OCI-LY1 (cell line): ENCODE measurements around the gene NRSN1.

Experiments
- H2AFZ ChIP-seq: fragments of 200-600 bp; sonication (generic), shearing (Covaris generic); 2 replicates; pipeline ENCODE4 v1.6.0; 2014; ENCODE audit warnings: antibody characterized with exemption, mild to moderate bottlenecking, low read length
- H3F3A ChIP-seq: fragments of 200-600 bp; sonication (generic), shearing (Covaris generic); 2 replicates; pipeline ENCODE4 v1.6.0; 2014; ENCODE audit warnings: mild to moderate bottlenecking, antibody characterized with exemption, low read length, moderate library complexity; ENCODE audit not compliant: insufficient read depth
- H3K27ac ChIP-seq: fragments of 200-600 bp; sonication (generic); 2 replicates; pipeline ENCODE4 v1.5.1; 2014; ENCODE audit warnings: low read length, mixed run types, mild to moderate bottlenecking, low read depth; ENCODE audit not compliant: poor library complexity, severe bottlenecking
- H3K27me3 ChIP-seq: fragments of 200-600 bp; sonication (generic); 2 replicates; pipeline ENCODE4 v1.6.0; 2014; ENCODE audit warnings: antibody characterized with exemption, mild to moderate bottlenecking, low read length, moderate library complexity; ENCODE audit not compliant: insufficient read depth
- H3K36me3 ChIP-seq: fragments of 200-600 bp; sonication (generic); 2 replicates; pipeline ENCODE4 v1.6.1; 2014; ENCODE audit warnings: mild to moderate bottlenecking, antibody characterized with exemption, low read length, moderate library complexity, mixed read lengths; ENCODE audit not compliant: insufficient read depth
- H3K4me1 ChIP-seq: fragments of 200-600 bp; sonication (generic); 2 replicates; pipeline ENCODE4 v1.5.1; 2014; ENCODE audit warnings: mild to moderate bottlenecking, low read length, moderate library complexity; ENCODE audit not compliant: insufficient read depth, severe bottlenecking
- H3K4me2 ChIP-seq: fragments of 200-600 bp; sonication (generic), shearing (Covaris generic); 2 replicates; pipeline ENCODE4 v1.6.1; 2014; ENCODE audit warnings: low read length
- H3K4me3 ChIP-seq: fragments of 200-600 bp; sonication (generic); 2 replicates; pipeline ENCODE4 v1.5.1; 2014; ENCODE audit warnings: low read length, low read depth, mild to moderate bottlenecking, mixed read lengths; ENCODE audit not compliant: poor library complexity, severe bottlenecking
- H3K79me2 ChIP-seq: fragments of 200-600 bp; shearing (Covaris generic); 2 replicates; pipeline ENCODE4 v1.6.1; 2016; ENCODE audit warnings: mixed run types, low read length, mixed read lengths; ENCODE audit not compliant: insufficient read depth
- H3K9ac ChIP-seq: fragments of 200-600 bp; sonication (generic), shearing (Covaris generic); 2 replicates; pipeline ENCODE4 v1.6.1; 2014; ENCODE audit warnings: mild to moderate bottlenecking, low read length, mixed read lengths
- H3K9me2 ChIP-seq: fragments of 200-600 bp; sonication (generic), shearing (Covaris generic); 2 replicates; pipeline ENCODE4 v1.6.1; 2014; ENCODE audit warnings: low read depth, mild to moderate bottlenecking, low read length, mixed read lengths
- H3K9me3 ChIP-seq: fragments of 200-600 bp; shearing (Covaris generic); 2 replicates; pipeline ENCODE4 v1.6.1; 2014; ENCODE audit warnings: low read length, mixed read lengths
- H4K20me1 ChIP-seq: fragments of 200-600 bp; sonication (generic), shearing (Covaris generic); 2 replicates; pipeline ENCODE4 v1.6.0; 2016; ENCODE audit warnings: mild to moderate bottlenecking, low read length; ENCODE audit not compliant: insufficient read depth
- CTCF ChIP-seq: fragments of 200-600 bp; sonication (generic), shearing (Covaris generic); IDR thresholded peaks from 2 replicates; pipeline ENCODE4 v1.5.1; 2017; ENCODE audit warnings: mild to moderate bottlenecking, antibody characterized with exemption, low read length, moderate library complexity, mixed read lengths
- EZH2 ChIP-seq: fragments of 200-600 bp; sonication (generic), shearing (Covaris generic); IDR thresholded peaks from 2 replicates; pipeline ENCODE4 v1.8.0; 2017; ENCODE audit warnings: borderline replicate concordance, mixed run types, mild to moderate bottlenecking, antibody characterized with exemption, low read length, moderate library complexity, mixed read lengths

The NRSN1 gene

DNA sequence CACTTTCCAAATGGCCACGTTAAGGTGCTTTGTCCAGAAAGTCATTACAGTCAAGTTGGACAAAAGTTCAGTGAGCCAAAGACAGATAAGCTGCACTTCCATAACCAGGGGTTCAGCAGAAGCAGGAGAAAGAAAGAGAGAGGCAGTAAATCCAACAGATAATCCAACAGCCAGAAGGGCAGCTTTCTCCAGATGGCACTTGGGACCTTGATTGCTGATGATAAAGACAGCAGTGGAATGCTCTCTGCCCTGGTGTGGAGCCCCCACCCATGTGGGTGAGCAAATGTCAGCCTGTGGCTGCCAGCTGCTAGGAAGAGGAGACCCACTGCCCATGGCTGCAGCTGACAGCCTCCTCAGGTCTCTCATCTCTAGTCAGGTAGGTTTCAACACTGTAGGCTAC is 18.7 kb upstream of the NRSN1 start:
- Histone ChIP-seq H3K27ac (no peak overlapping the region), H3K27me3 (no peaks in the 10 kb centered on the region), H3K4me1 (no peaks in the 10 kb centered on the region), H3K9me3 (no peaks in the 10 kb centered on the region), H4K20me1 (no peaks in the 10 kb centered on the region), H3K4me3 (no peak overlapping the region), H3K9ac (no peak overlapping the region), H2AFZ (no peak overlapping the region), H3K4me2 (no peak overlapping the region), H3K9me2 (no peaks in the 10 kb centered on the region), H3K79me2 (no peaks in the 10 kb centered on the region), H3K36me3 (no peaks in the 10 kb centered on the region), H3F3A (no peaks in the 10 kb centered on the region)
- TF ChIP-seq EZH2 (no peak), CTCF (no peak)

GRCh38 chr6:24108056-24108455 is 18.0 kb upstream of the NRSN1 start:
- no peaks in the 10 kb centered on the region for H3K9me3 ChIP-seq
- H3K36me3 ChIP-seq = no peaks in the 10 kb centered on the region
- H2AFZ ChIP-seq = no peak overlapping the region
- H3F3A ChIP-seq = no peaks in the 10 kb centered on the region
- H4K20me1 ChIP-seq = no peaks in the 10 kb centered on the region
- no peaks in the 10 kb centered on the region for H3K9me2 ChIP-seq
- TF ChIP-seq EZH2 (no peak), CTCF (no peak)
- H3K4me3 ChIP-seq = no peak overlapping the region
- H3K27me3 ChIP-seq = no peaks in the 10 kb centered on the region
- H3K4me1 ChIP-seq = no peaks in the 10 kb centered on the region
- no peak overlapping the region for H3K9ac ChIP-seq
- H3K4me2 ChIP-seq = no peak overlapping the region
- no peak overlapping the region for H3K27ac ChIP-seq
- no peaks in the 10 kb centered on the region for H3K79me2 ChIP-seq

GRCh38 chr6:24110417-24110816 is 15.6 kb upstream of the NRSN1 start:
- Histone ChIP-seq H3K9me3 (no peaks in the 10 kb centered on the region), H3K4me3 (no peak overlapping the region), H3K9ac (no peak overlapping the region), H2AFZ (no peak overlapping the region), H3F3A (no peaks in the 10 kb centered on the region), H3K27me3 (no peaks in the 10 kb centered on the region), H4K20me1 (no peaks in the 10 kb centered on the region), H3K4me1 (no peaks in the 10 kb centered on the region), H3K4me2 (no peak overlapping the region), H3K27ac (no peak overlapping the region), H3K9me2 (no peaks in the 10 kb centered on the region), H3K36me3 (no peaks in the 10 kb centered on the region), H3K79me2 (no peaks in the 10 kb centered on the region)
- TF ChIP-seq CTCF (no peak), EZH2 (no peak)
